K562 (cell line): Measurements from ENCODE around the gene PRSS27. TPM values are rescaled to one million over a fixed set of nuclear protein-coding genes. Genes with fewer than 3 reads are reported as not detected.

Source experiments
- NFRKB ChIP-seq: fragments of 450-650 bp; IDR thresholded peaks from 2 replicates; pipeline ENCODE4 v1.6.1; 2016; ENCODE audit warnings: low read depth
- ZFX ChIP-seq: sonication (generic); formaldehyde crosslinking; IDR thresholded peaks from 2 replicates; pipeline ENCODE4 v1.8.0; 2022; ENCODE audit warnings: mild to moderate bottlenecking, missing genetic modification reagents, moderate library complexity
- polyA plus RNA-seq, 8 experiments: library from polyadenylated mRNA; depleted of rRNA in 4 of 8; stranded (reverse) in 5 of 8; unstranded in 3 of 8; fragments of >200 nt; fragmentation: Nextera tagmentation in 2 of 8; fragmentation: Illumina TruSeq in 1 of 8; extraction: Ambion mirVana in 2 of 8; extraction: Trizol in 1 of 8; gene quantifications; 2 replicates each; pipeline versions ENCODE4 v1.2.1 to v1.2.3, GENCODE V29; 2011 to 2014; ENCODE audit warnings: inconsistent platforms in 1 of 8, missing spikeins in 1 of 8
- total RNA-seq, 7 experiments: library from RNA; depleted of rRNA in 6 of 7; stranded (reverse); fragments of >200 nt in 6 of 7; fragmentation: Illumina TruSeq in 2 of 7; extraction: Trizol in 2 of 7; gene quantifications; 2 replicates each; pipeline versions ENCODE4 v1.2.1 to v1.2.3, GENCODE V29; 2011 to 2021; ENCODE audit warnings: low replicate concordance in 1 of 7
- TF ChIP-seq, protein P1 (sequence below), 2 experiments: IDR thresholded peaks; 2 replicates each; pipeline ENCODE4 v1.6.1; 2011; ENCODE audit warnings: borderline replicate concordance in 1 of 2, control low read depth in 1 of 2, low read depth in 1 of 2, low read length in 1 of 2, mild to moderate bottlenecking in 1 of 2, mixed read lengths in 1 of 2, moderate library complexity in 1 of 2; ENCODE audit not compliant: insufficient read depth in 1 of 2, insufficient read length in 1 of 2, poor library complexity in 1 of 2, severe bottlenecking in 1 of 2; ENCODE audit errors: extremely low read depth in 1 of 2
- TF ChIP-seq, protein P2 (sequence below): sonication (generic); formaldehyde crosslinking; IDR thresholded peaks from 2 replicates; pipeline ENCODE4 v1.8.1; 2023; ENCODE audit warnings: mild to moderate bottlenecking, missing genetic modification reagents

Gene PRSS27
- total and polyA plus RNA-seq, 9 of the 15 experiments (the other 6 are each of a cell fraction or from before 2014, with no cell fraction given), result 0.09 to 0.20 (median 0.17) TPM; not detected in 5

- TF ChIP-seq ZFX (CRISPR knock-in tag) (peak; percentile 39; the same call in 1 of the 2 replicates), NFRKB (no peak)
- TF ChIP-seq, protein P1, sequence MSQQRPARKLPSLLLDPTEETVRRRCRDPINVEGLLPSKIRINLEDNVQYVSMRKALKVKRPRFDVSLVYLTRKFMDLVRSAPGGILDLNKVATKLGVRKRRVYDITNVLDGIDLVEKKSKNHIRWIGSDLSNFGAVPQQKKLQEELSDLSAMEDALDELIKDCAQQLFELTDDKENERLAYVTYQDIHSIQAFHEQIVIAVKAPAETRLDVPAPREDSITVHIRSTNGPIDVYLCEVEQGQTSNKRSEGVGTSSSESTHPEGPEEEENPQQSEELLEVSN (IDR thresholded peaks at IDR 0.05; ENCODE audit: borderline replicate concordance in 1 of 2, extremely low read depth in 1 of 2, insufficient read depth in 1 of 2, insufficient read length in 1 of 2, low read depth in 1 of 2, low read length in 1 of 2, poor library complexity in 1 of 2, severe bottlenecking in 1 of 2), result peak in 1 of 2 experiments; percentile 59
- TF ChIP-seq, protein P2, sequence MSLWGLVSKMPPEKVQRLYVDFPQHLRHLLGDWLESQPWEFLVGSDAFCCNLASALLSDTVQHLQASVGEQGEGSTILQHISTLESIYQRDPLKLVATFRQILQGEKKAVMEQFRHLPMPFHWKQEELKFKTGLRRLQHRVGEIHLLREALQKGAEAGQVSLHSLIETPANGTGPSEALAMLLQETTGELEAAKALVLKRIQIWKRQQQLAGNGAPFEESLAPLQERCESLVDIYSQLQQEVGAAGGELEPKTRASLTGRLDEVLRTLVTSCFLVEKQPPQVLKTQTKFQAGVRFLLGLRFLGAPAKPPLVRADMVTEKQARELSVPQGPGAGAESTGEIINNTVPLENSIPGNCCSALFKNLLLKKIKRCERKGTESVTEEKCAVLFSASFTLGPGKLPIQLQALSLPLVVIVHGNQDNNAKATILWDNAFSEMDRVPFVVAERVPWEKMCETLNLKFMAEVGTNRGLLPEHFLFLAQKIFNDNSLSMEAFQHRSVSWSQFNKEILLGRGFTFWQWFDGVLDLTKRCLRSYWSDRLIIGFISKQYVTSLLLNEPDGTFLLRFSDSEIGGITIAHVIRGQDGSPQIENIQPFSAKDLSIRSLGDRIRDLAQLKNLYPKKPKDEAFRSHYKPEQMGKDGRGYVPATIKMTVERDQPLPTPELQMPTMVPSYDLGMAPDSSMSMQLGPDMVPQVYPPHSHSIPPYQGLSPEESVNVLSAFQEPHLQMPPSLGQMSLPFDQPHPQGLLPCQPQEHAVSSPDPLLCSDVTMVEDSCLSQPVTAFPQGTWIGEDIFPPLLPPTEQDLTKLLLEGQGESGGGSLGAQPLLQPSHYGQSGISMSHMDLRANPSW (CRISPR knock-in tag), result no peak
- TF ChIP-seq, all 486 proteins: peak for 28
These were observed 56.2 kb downstream of the PRSS27 start (continued) for GRCh38 chr16:2663553-2664546.

Other genes with a start within 250 kb of the PRSS27 start
Only the 7 nearest of the 18 such genes appear.
- 34.5 and 48.7 TPM in 2 replicates for gene KCTD5, start 37.7 kb downstream of the PRSS27 start, total RNA-seq (2014; rRNA removed)
- 15.4 and 17.2 TPM in 2 replicates for gene KCTD5, start 37.7 kb downstream of the PRSS27 start, total RNA-seq (2014; rRNA removed; fragmentation: Illumina TruSeq; extraction: Trizol)
- 30.9 and 32.3 TPM in 2 replicates for gene KCTD5, start 37.7 kb downstream of the PRSS27 start, total RNA-seq (2015; rRNA removed; fragmentation: Illumina TruSeq; extraction: Trizol)
- gene KCTD5, start 37.7 kb downstream of the PRSS27 start, total RNA-seq (2021), result 39.0 and 40.0 TPM in 2 replicates
- gene KCTD5, start 37.7 kb downstream of the PRSS27 start, polyA plus RNA-seq (2011; rRNA removed), result 36.1 and 37.5 TPM in 2 replicates
- gene KCTD5, start 37.7 kb downstream of the PRSS27 start, polyA plus RNA-seq (2014; fragmentation: Illumina TruSeq; extraction: Trizol), result 31.2 and 39.2 TPM in 2 replicates
- 1 to 10 TPM in 1 of 2 experiments, under 1 TPM in 1; 0.73 to 1.6 TPM for gene KCTD5, start 37.7 kb downstream of the PRSS27 start, polyA plus RNA-seq (2014; fragmentation: Nextera tagmentation; extraction: Ambion mirVana)
- gene KCTD5, start 37.7 kb downstream of the PRSS27 start, polyA plus RNA-seq (2014; rRNA removed), result 58.0 and 58.3 TPM in 2 replicates
- 81.1 and 85.3 TPM in 2 replicates for gene SRRM2, start 32.4 kb upstream of the PRSS27 start, total RNA-seq (2014; rRNA removed)
- gene SRRM2, start 32.4 kb upstream of the PRSS27 start, total RNA-seq (2014; rRNA removed; fragmentation: Illumina TruSeq; extraction: Trizol), result 79.2 and 79.9 TPM in 2 replicates
- gene SRRM2, start 32.4 kb upstream of the PRSS27 start, total RNA-seq (2015; rRNA removed; fragmentation: Illumina TruSeq; extraction: Trizol), result 70.6 and 91.2 TPM in 2 replicates
- gene SRRM2, start 32.4 kb upstream of the PRSS27 start, total RNA-seq (2021), result 413 and 466 TPM in 2 replicates
- gene SRRM2, start 32.4 kb upstream of the PRSS27 start, polyA plus RNA-seq (2011; rRNA removed), result 82.5 and 179 TPM in 2 replicates
- 517 and 558 TPM in 2 replicates for gene SRRM2, start 32.4 kb upstream of the PRSS27 start, polyA plus RNA-seq (2014; fragmentation: Illumina TruSeq; extraction: Trizol)
- 10 to 100 TPM; 26.7 to 27.6 TPM for gene SRRM2, start 32.4 kb upstream of the PRSS27 start, polyA plus RNA-seq (2014; fragmentation: Nextera tagmentation; extraction: Ambion mirVana)
- 463 and 563 TPM in 2 replicates for gene SRRM2, start 32.4 kb upstream of the PRSS27 start, polyA plus RNA-seq (2014; rRNA removed)
- 285 and 395 TPM in 2 replicates for gene ELOB, start 57.1 kb upstream of the PRSS27 start, total RNA-seq (2014; rRNA removed)
- gene ELOB, start 57.1 kb upstream of the PRSS27 start, total RNA-seq (2014; rRNA removed; fragmentation: Illumina TruSeq; extraction: Trizol), result 29.4 and 63.2 TPM in 2 replicates
- 219 and 223 TPM in 2 replicates for gene ELOB, start 57.1 kb upstream of the PRSS27 start, total RNA-seq (2015; rRNA removed; fragmentation: Illumina TruSeq; extraction: Trizol)
- 237 and 268 TPM in 2 replicates for gene ELOB, start 57.1 kb upstream of the PRSS27 start, total RNA-seq (2021)
- gene ELOB, start 57.1 kb upstream of the PRSS27 start, polyA plus RNA-seq (2011; rRNA removed), result 206 and 220 TPM in 2 replicates
- 180 and 344 TPM in 2 replicates for gene ELOB, start 57.1 kb upstream of the PRSS27 start, polyA plus RNA-seq (2014; fragmentation: Illumina TruSeq; extraction: Trizol)
- 100 to 1,000 TPM; 764 to 791 TPM for gene ELOB, start 57.1 kb upstream of the PRSS27 start, polyA plus RNA-seq (2014; fragmentation: Nextera tagmentation; extraction: Ambion mirVana)
- gene ELOB, start 57.1 kb upstream of the PRSS27 start, polyA plus RNA-seq (2014; rRNA removed), result 298 and 313 TPM in 2 replicates
- not detected in 2 replicates for gene PRSS33, start 67.3 kb upstream of the PRSS27 start, total RNA-seq (2014; rRNA removed)
- gene PRSS33, start 67.3 kb upstream of the PRSS27 start, total RNA-seq (2014; rRNA removed; fragmentation: Illumina TruSeq; extraction: Trizol), result not detected in 2 replicates
- not detected in 2 replicates for gene PRSS33, start 67.3 kb upstream of the PRSS27 start, total RNA-seq (2015; rRNA removed; fragmentation: Illumina TruSeq; extraction: Trizol)
- gene PRSS33, start 67.3 kb upstream of the PRSS27 start, total RNA-seq (2021), result not detected in 2 replicates
- gene PRSS33, start 67.3 kb upstream of the PRSS27 start, polyA plus RNA-seq (2011; rRNA removed), result not detected in 2 replicates
- gene PRSS33, start 67.3 kb upstream of the PRSS27 start, polyA plus RNA-seq (2014; fragmentation: Illumina TruSeq; extraction: Trizol), result not detected in 2 replicates
- gene PRSS33, start 67.3 kb upstream of the PRSS27 start, polyA plus RNA-seq (2014; fragmentation: Nextera tagmentation; extraction: Ambion mirVana), result not detected
- gene PRSS33, start 67.3 kb upstream of the PRSS27 start, polyA plus RNA-seq (2014; rRNA removed), result not detected in 2 replicates
- not detected in 2 replicates for gene PRSS41, start 78.2 kb upstream of the PRSS27 start, total RNA-seq (2014; rRNA removed)
- not detected in 2 replicates for gene PRSS41, start 78.2 kb upstream of the PRSS27 start, total RNA-seq (2014; rRNA removed; fragmentation: Illumina TruSeq; extraction: Trizol)
- gene PRSS41, start 78.2 kb upstream of the PRSS27 start, total RNA-seq (2015; rRNA removed; fragmentation: Illumina TruSeq; extraction: Trizol), result not detected in 2 replicates
- not detected in 2 replicates for gene PRSS41, start 78.2 kb upstream of the PRSS27 start, total RNA-seq (2021)
- gene PRSS41, start 78.2 kb upstream of the PRSS27 start, polyA plus RNA-seq (2011; rRNA removed), result not detected in 2 replicates
- gene PRSS41, start 78.2 kb upstream of the PRSS27 start, polyA plus RNA-seq (2014; fragmentation: Illumina TruSeq; extraction: Trizol), result not detected in 2 replicates
- gene PRSS41, start 78.2 kb upstream of the PRSS27 start, polyA plus RNA-seq (2014; fragmentation: Nextera tagmentation; extraction: Ambion mirVana), result not detected
- gene PRSS41, start 78.2 kb upstream of the PRSS27 start, polyA plus RNA-seq (2014; rRNA removed), result not detected in 2 replicates
- 61.3 and 77.8 TPM in 2 replicates for gene PRSS21, start 97.0 kb upstream of the PRSS27 start, total RNA-seq (2014; rRNA removed)
- gene PRSS21, start 97.0 kb upstream of the PRSS27 start, total RNA-seq (2014; rRNA removed; fragmentation: Illumina TruSeq; extraction: Trizol), result 41.5 and 43.6 TPM in 2 replicates
- 41.7 and 43.7 TPM in 2 replicates for gene PRSS21, start 97.0 kb upstream of the PRSS27 start, total RNA-seq (2015; rRNA removed; fragmentation: Illumina TruSeq; extraction: Trizol)
- gene PRSS21, start 97.0 kb upstream of the PRSS27 start, total RNA-seq (2021), result 113 and 121 TPM in 2 replicates
- gene PRSS21, start 97.0 kb upstream of the PRSS27 start, polyA plus RNA-seq (2011; rRNA removed), result 112 and 157 TPM in 2 replicates
- 76.1 and 104 TPM in 2 replicates for gene PRSS21, start 97.0 kb upstream of the PRSS27 start, polyA plus RNA-seq (2014; fragmentation: Illumina TruSeq; extraction: Trizol)
- gene PRSS21, start 97.0 kb upstream of the PRSS27 start, polyA plus RNA-seq (2014; fragmentation: Nextera tagmentation; extraction: Ambion mirVana), result 10 to 100 TPM; 12.1 to 21.0 TPM
- gene PRSS21, start 97.0 kb upstream of the PRSS27 start, polyA plus RNA-seq (2014; rRNA removed), result 106 and 107 TPM in 2 replicates
- gene ZG16B, start 110.1 kb upstream of the PRSS27 start, total RNA-seq (2014; rRNA removed), result 0.24 TPM in 1 of 2 replicates, not detected in the other
- gene ZG16B, start 110.1 kb upstream of the PRSS27 start, total RNA-seq (2014; rRNA removed; fragmentation: Illumina TruSeq; extraction: Trizol), result not detected in 2 replicates
- 0.25 TPM in 1 of 2 replicates, not detected in the other for gene ZG16B, start 110.1 kb upstream of the PRSS27 start, total RNA-seq (2015; rRNA removed; fragmentation: Illumina TruSeq; extraction: Trizol)
- gene ZG16B, start 110.1 kb upstream of the PRSS27 start, total RNA-seq (2021), result 0.35 and 0.40 TPM in 2 replicates
- gene ZG16B, start 110.1 kb upstream of the PRSS27 start, polyA plus RNA-seq (2011; rRNA removed), result 0.43 and 0.58 TPM in 2 replicates
- gene ZG16B, start 110.1 kb upstream of the PRSS27 start, polyA plus RNA-seq (2014; fragmentation: Illumina TruSeq; extraction: Trizol), result 0.40 TPM in 1 of 2 replicates, not detected in the other
- not detected for gene ZG16B, start 110.1 kb upstream of the PRSS27 start, polyA plus RNA-seq (2014; fragmentation: Nextera tagmentation; extraction: Ambion mirVana)
- 0.33 and 0.49 TPM in 2 replicates for gene ZG16B, start 110.1 kb upstream of the PRSS27 start, polyA plus RNA-seq (2014; rRNA removed)